Measurements from ENCODE around the gene SLC51B.

DNA sequence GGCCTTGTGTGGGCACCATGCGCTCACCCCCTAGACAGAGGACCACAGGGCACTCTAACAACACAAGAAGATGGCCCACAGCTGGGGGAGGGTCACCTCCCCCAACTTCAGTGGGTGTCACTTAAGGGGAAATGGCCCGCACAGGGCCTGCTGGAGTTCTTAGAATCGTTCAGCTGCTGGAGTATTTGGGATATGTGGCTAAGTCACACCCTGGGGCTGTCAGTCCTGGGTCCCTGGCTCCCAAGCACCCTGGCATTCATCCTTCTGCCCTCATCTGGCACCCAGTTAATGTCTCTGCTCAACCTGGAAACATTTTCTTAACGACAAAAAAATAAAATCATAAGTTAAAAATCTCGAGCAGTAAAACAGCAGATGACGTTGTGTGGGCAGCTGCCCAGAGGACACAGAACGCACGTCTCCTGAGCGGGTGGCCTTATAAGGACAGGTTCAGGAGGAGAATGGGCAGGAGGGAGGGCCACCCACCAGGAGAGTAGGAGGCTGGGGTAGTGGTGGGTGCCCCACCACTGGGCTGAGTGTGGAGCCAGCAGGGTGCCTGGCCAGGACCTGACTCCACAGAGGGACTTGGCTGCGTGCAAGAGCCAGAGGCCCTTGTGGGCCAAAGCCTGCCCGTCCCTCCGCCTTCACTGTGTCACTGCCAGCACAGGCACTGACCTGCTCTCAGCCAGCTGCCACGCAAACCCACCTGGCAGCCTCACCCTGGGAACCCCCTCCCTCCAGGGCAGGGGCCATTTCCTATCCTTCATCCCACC lies 42.9 kb downstream of the SLC51B start:
- no peak for TF ChIP-seq CTCF (IDR thresholded peaks at IDR 0.05)
- TF ChIP-seq POLR2A (IDR thresholded peaks at IDR 0.05), result no peak

All from right lobe of liver (tissue), 4 donors.